Endothelial cell of umbilical vein (primary cell): Measurements from ENCODE around the gene ANKRD13C.

Experiments
- CTCF ChIP-seq, 2 donors: IDR thresholded peaks; 1 replicate in 1 of 2; 2 replicates in 1 of 2; pipeline ENCODE4 v1.5.1; 2011; ENCODE audit warnings: low read length in 2 of 2, mild to moderate bottlenecking in 2 of 2, moderate library complexity in 2 of 2, control low read depth in 1 of 2, inconsistent platforms in 1 of 2, low read depth in 1 of 2; ENCODE audit not compliant: insufficient read depth in 1 of 2; ENCODE audit errors: extremely low read depth in 1 of 2
- EZH2 ChIP-seq: IDR thresholded peaks from 2 replicates; pipeline ENCODE4 v1.6.1; 2012; ENCODE audit warnings: borderline replicate concordance, low read depth, mild to moderate bottlenecking, moderate library complexity, low read length, inconsistent platforms; ENCODE audit not compliant: severe bottlenecking
- FOS ChIP-seq: IDR thresholded peaks from 2 replicates; pipeline ENCODE4 v1.6.1; 2011; ENCODE audit warnings: mild to moderate bottlenecking, low read length, moderate library complexity, borderline replicate concordance; ENCODE audit not compliant: insufficient read depth
- GATA2 ChIP-seq: IDR thresholded peaks from 2 replicates; pipeline ENCODE4 v1.7.0; 2011; ENCODE audit warnings: low read depth, mild to moderate bottlenecking, moderate library complexity, mixed read lengths, low read length; ENCODE audit not compliant: insufficient read length, insufficient read depth
- JUN ChIP-seq: IDR thresholded peaks from 2 replicates; pipeline ENCODE4 v1.6.1; 2011; ENCODE audit warnings: borderline replicate concordance, low read depth; ENCODE audit not compliant: insufficient read length, insufficient read depth
- MAX ChIP-seq: IDR thresholded peaks from 2 replicates; pipeline ENCODE4 v1.6.1; 2011; ENCODE audit not compliant: insufficient read depth, insufficient read length
- MYC ChIP-seq: IDR thresholded peaks from one replicate; pipeline ENCODE4 v1.6.1; 2011; ENCODE audit warnings: mild to moderate bottlenecking, low read depth, low read length
- POLR2A ChIP-seq: IDR thresholded peaks from 2 replicates; pipeline ENCODE4 v1.6.1; 2012; ENCODE audit warnings: low read depth, mild to moderate bottlenecking, control low read depth, low read length
- POLR2AphosphoS5 ChIP-seq: IDR thresholded peaks from 2 replicates; pipeline ENCODE4 v1.6.1; 2012; ENCODE audit warnings: low read depth, mild to moderate bottlenecking, control low read depth, low read length, moderate library complexity; ENCODE audit not compliant: insufficient read depth

DNA sequence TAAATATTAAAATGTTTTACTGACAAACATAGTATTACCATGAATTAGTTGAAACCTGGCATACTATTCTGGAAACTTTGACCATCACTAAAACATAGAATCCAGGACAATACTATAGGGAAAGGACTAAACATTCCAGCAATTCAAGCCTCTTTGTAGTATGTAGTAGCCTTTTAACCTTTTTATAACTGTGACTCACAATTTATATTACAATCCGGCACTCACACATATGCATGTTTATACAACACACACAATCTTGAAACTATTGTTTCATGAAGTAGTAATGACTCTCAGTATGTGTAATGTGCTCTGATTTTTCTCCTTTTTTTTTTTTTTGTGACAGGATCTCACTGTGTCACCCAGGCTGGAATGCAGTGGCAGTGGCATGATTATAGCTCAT lies 64.3 kb downstream of the ANKRD13C start:
- TF ChIP-seq CTCF (IDR thresholded peaks at IDR 0.05; ENCODE audit: extremely low read depth in 1 of 2, insufficient read depth in 1 of 2, low read depth in 1 of 2, low read length in 2 of 2) (no peak), MAX (no peak), POLR2A (no peak), POLR2AphosphoS5 (no peak), GATA2 (no peak), MYC (no peak), EZH2 (no peak), JUN (peak; percentile 72), FOS (peak; percentile 49)
